Measurements from ENCODE around the gene TMEM82.

Gene TMEM82

GRCh38 chr1:15702722-15703550, 39.4 kb upstream of the TMEM82 start:
- H3K4me3 ChIP-seq (ENCODE audit: low read depth, low read length) = no peak overlapping the region
- 0 out of 2 replicates have a peak, but pooled peaks have one; percentile 16 for TF ChIP-seq CTCF (IDR thresholded peaks at IDR 0.05; ENCODE audit: control insufficient read depth, extremely low read depth, insufficient read depth)
- no peak for DNase-seq (ENCODE audit: low read depth)

- no peak overlapping the region for H3K4me3 ChIP-seq (ENCODE audit: low read depth, low read length)
- TF ChIP-seq CTCF (IDR thresholded peaks at IDR 0.05; ENCODE audit: control insufficient read depth, extremely low read depth, insufficient read depth) = no peak
- DNase-seq (ENCODE audit: low read depth) = no peak
Measured at GRCh38 chr1:15703562-15703961, 38.7 kb upstream of the TMEM82 start.

- no peak overlapping the region for H3K4me3 ChIP-seq (ENCODE audit: low read depth, low read length)
- no peak for DNase-seq (ENCODE audit: low read depth)
- no peak for TF ChIP-seq CTCF (IDR thresholded peaks at IDR 0.05; ENCODE audit: control insufficient read depth, extremely low read depth, insufficient read depth)
Measured at GRCh38 chr1:15704526-15705183, 37.6 kb upstream of the TMEM82 start.

GRCh38 chr1:15705184-15705566, 37.1 kb upstream of the TMEM82 start:
- no peak for TF ChIP-seq CTCF (IDR thresholded peaks at IDR 0.05; ENCODE audit: control insufficient read depth, extremely low read depth, insufficient read depth)
- no peak for DNase-seq (ENCODE audit: low read depth)
- no peak overlapping the region for H3K4me3 ChIP-seq (ENCODE audit: low read depth, low read length)

GRCh38 chr1:15706751-15707150, 35.5 kb upstream of the TMEM82 start:
- DNase-seq (ENCODE audit: low read depth) = no peak
- no peak for TF ChIP-seq CTCF (IDR thresholded peaks at IDR 0.05; ENCODE audit: control insufficient read depth, extremely low read depth, insufficient read depth)

GRCh38 chr1:15707239-15707925, 34.9 kb upstream of the TMEM82 start:
- no peak for TF ChIP-seq CTCF (IDR thresholded peaks at IDR 0.05; ENCODE audit: control insufficient read depth, extremely low read depth, insufficient read depth)
- DNase-seq (ENCODE audit: low read depth) = no peak

More at GRCh38 chr1:15706751-15707150, 35.5 kb upstream of the TMEM82 start:
- no peak overlapping the region for H3K4me3 ChIP-seq (ENCODE audit: low read depth, low read length)

More at GRCh38 chr1:15707239-15707925, 34.9 kb upstream of the TMEM82 start:
- no peak overlapping the region for H3K4me3 ChIP-seq (ENCODE audit: low read depth, low read length)
